ENCODE results near the gene PRDX2. TPM values are rescaled to one million over a fixed set of nuclear protein-coding genes. Genes with fewer than 3 reads are reported as not detected.
A peak's percentile ranks its signal among the peaks of the same experiment; 100 is the strongest.

PRDX2 gene
- total RNA-seq, 1 experiment from 2014 or later: 746 TPM

DNA sequence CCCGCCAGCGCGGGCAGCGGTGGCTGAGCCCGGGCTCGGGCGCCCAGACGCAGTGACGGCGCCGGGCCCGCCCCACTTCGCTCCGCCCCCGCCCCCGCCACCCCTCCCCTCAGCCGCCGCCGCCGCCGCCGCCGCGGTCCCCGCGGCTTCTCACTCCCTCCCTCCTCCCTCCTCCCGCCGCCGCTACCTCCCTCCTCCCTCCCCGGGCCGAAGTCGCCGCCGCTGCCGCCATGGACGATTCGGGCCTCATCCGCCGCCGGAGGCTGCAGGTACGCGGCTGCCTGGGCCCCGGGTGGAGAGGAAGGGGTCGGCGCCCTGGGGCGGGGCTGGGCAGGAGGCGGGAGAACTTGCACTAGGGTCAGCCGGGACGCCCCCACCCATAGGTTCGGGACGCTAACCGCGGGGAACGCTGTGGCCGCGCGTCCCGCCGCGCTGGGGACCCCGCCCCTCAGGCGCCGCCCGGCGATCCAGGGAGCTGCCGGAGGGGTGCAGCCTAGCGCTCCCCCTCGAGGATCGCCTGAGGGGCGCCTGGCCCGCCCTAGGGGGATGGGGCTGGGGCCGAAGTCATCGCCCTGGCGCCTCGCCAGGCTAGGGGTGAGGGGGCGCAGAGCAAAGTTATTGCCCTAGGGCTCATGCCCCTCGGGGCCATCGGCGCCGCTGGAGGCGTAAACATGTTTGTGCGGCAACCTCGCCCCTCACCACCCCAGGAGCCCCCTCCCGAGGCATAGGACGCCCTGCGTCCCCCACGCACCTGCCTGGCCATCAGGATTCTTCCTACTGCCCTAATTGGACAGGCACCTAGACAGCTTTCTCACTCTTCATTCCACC, 32.4 kb upstream of the PRDX2 start:
- no peak overlapping the region for H3K9ac ChIP-seq (ENCODE audit: low read length)
- ChIA-PET POLR2A (ENCODE audit: unreplicated experiment) (no interaction called here), CTCF (no interaction called here)
- no peaks in the 10 kb centered on the region for H3K9me2 ChIP-seq (replicated peaks; ENCODE audit: low read length)
- H3K4me1 ChIP-seq (ENCODE audit: insufficient read depth, low read length): peaks cover 12% of the 10 kb centered on the region
- H2AFZ ChIP-seq (ENCODE audit: low read length): peak overlapping the region; percentile 68
- H3K27ac ChIP-seq (ENCODE audit: low read length): no peak overlapping the region
- TF ChIP-seq EZH2phosphoT487 (IDR thresholded peaks at IDR 0.05; ENCODE audit: borderline replicate concordance, low read length) (no peak), CTCF (conservative IDR thresholded peaks at IDR 0.05; ENCODE audit: low read depth, low read length) (no peak), EZH2 (IDR thresholded peaks at IDR 0.05; ENCODE audit: low read length, unreplicated experiment) (no peak)
- no peaks in the 10 kb centered on the region for H4K20me1 ChIP-seq (ENCODE audit: low read length)
- H3F3A ChIP-seq (ENCODE audit: low read length, unreplicated experiment): peaks cover 4% of the 10 kb centered on the region
- peak overlapping the region; percentile 71 for H3K4me3 ChIP-seq (ENCODE audit: low read length)
- DNase-seq: peak; percentile 39
- H3K27me3 ChIP-seq (ENCODE audit: low read length): peaks cover 11% of the 10 kb centered on the region
- no peaks in the 10 kb centered on the region for H3K36me3 ChIP-seq (ENCODE audit: low read depth, low read length)
- H3K4me2 ChIP-seq (ENCODE audit: low read length): peak overlapping the region; percentile 83
- intact Hi-C loops (cut with micrococcal nuclease): no loop called here
- no TSS peak for BruUV-seq (replicated peaks)
- no peaks in the 10 kb centered on the region for H3K79me2 ChIP-seq (ENCODE audit: low read length)
- no peaks in the 10 kb centered on the region for H3K9me3 ChIP-seq (ENCODE audit: low read length)
- ATAC-seq: peak; percentile 7; the same call in 1 of the 2 replicates

DNA sequence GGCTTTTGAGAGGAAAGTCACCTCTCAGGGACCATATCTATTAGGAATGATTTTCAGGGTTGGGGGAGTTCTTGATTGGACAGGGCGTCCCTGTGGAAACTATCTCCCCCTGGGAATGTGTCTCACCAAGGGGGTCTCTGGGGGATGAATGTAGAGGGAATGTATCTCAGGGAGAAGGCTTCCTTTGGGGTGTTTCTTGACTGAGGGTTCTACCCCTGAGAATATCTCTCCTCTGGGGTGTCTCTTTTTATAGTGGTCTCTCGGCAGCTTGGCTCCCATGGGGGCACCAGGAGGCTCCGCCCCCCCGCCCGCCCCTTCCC, 31.8 kb upstream of the PRDX2 start:
- H3K9me2 ChIP-seq (replicated peaks; ENCODE audit: low read length): no peaks in the 10 kb centered on the region
- no peaks in the 10 kb centered on the region for H3K36me3 ChIP-seq (ENCODE audit: low read depth, low read length)
- intact Hi-C loops (cut with micrococcal nuclease): no loop called here
- no peaks in the 10 kb centered on the region for H3K9me3 ChIP-seq (ENCODE audit: low read length)
- no TSS peak for BruUV-seq (replicated peaks)
- no peaks in the 10 kb centered on the region for H4K20me1 ChIP-seq (ENCODE audit: low read length)
- no peak overlapping the region for H2AFZ ChIP-seq (ENCODE audit: low read length)
- H3F3A ChIP-seq (ENCODE audit: low read length, unreplicated experiment): peaks cover 6% of the 10 kb centered on the region
- H3K4me1 ChIP-seq (ENCODE audit: insufficient read depth, low read length): peaks cover 11% of the 10 kb centered on the region
- H3K4me2 ChIP-seq (ENCODE audit: low read length): peak overlapping the region; percentile 65
- ChIA-PET POLR2A (ENCODE audit: unreplicated experiment) (no interaction called here), CTCF (no interaction called here)
- no peaks in the 10 kb centered on the region for H3K79me2 ChIP-seq (ENCODE audit: low read length)
- H3K4me3 ChIP-seq (ENCODE audit: low read length): no peak overlapping the region
- peaks cover 11% of the 10 kb centered on the region for H3K27me3 ChIP-seq (ENCODE audit: low read length)
- H3K9ac ChIP-seq (ENCODE audit: low read length): no peak overlapping the region
- DNase-seq (no peak), ATAC-seq (no peak)
- no peak for TF ChIP-seq EZH2phosphoT487 (IDR thresholded peaks at IDR 0.05; ENCODE audit: borderline replicate concordance, low read length)
- no peak for TF ChIP-seq EZH2 (IDR thresholded peaks at IDR 0.05; ENCODE audit: low read length, unreplicated experiment)
- TF ChIP-seq CTCF (conservative IDR thresholded peaks at IDR 0.05; ENCODE audit: low read depth, low read length): no peak
- no peak overlapping the region for H3K27ac ChIP-seq (ENCODE audit: low read length)

DNA sequence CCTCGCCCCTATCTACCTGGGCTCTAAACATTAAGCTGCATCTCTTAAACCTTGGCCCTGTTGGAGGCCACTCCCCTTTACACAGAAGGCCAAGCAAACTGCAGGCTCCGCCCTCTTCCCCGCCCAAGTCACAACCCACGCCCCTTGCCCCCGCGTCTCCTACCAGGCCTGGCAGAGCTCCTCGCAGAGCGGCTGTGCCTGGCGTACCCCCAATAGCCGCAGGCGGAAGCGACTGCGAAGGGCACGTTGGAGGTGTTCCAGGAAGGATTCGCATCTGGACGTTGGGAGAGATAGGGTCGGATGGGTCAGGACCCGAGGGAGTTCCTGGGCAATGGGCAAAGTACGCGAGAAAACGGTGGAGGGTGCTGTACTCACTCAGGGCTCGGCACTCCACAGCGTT, 26.9 kb upstream of the PRDX2 start:
- TF ChIP-seq CTCF (conservative IDR thresholded peaks at IDR 0.05; ENCODE audit: low read depth, low read length): no peak
- no peak for TF ChIP-seq EZH2 (IDR thresholded peaks at IDR 0.05; ENCODE audit: low read length, unreplicated experiment)
- TF ChIP-seq EZH2phosphoT487 (IDR thresholded peaks at IDR 0.05; ENCODE audit: borderline replicate concordance, low read length): no peak
- POLR2A ChIA-PET (ENCODE audit: unreplicated experiment): interaction anchor here (0.6 kb wide), 1 partner anchor 87 kb away, joined by 8 read pairs; no protein-coding TSS in a partner anchor
- no peak overlapping the region for H2AFZ ChIP-seq (ENCODE audit: low read length)
- no peaks in the 10 kb centered on the region for H4K20me1 ChIP-seq (ENCODE audit: low read length)
- H3K4me1 ChIP-seq (ENCODE audit: insufficient read depth, low read length): no peaks in the 10 kb centered on the region
- H3K27ac ChIP-seq (ENCODE audit: low read length): no peak overlapping the region
- H3K4me3 ChIP-seq (ENCODE audit: low read length): no peak overlapping the region
- DNase-seq: peak; percentile 49
- H3K9me3 ChIP-seq (ENCODE audit: low read length): no peaks in the 10 kb centered on the region
- CTCF ChIA-PET: no interaction called here
- no peaks in the 10 kb centered on the region for H3K79me2 ChIP-seq (ENCODE audit: low read length)
- no TSS peak for BruUV-seq (replicated peaks)
- H3K36me3 ChIP-seq (ENCODE audit: low read depth, low read length): no peaks in the 10 kb centered on the region
- H3F3A ChIP-seq (ENCODE audit: low read length, unreplicated experiment): peaks cover 3% of the 10 kb centered on the region
- peak overlapping the region; percentile 47 for H3K4me2 ChIP-seq (ENCODE audit: low read length)
- H3K27me3 ChIP-seq (ENCODE audit: low read length): no peaks in the 10 kb centered on the region
- H3K9me2 ChIP-seq (replicated peaks; ENCODE audit: low read length): no peaks in the 10 kb centered on the region
- H3K9ac ChIP-seq (ENCODE audit: low read length): no peak overlapping the region
- ATAC-seq: peak; percentile 60
- intact Hi-C loops (cut with micrococcal nuclease): no loop called here

All from PC-3 (cell line).